Neutrophil (primary cell): Measurements from ENCODE around the gene STRAP.

Source experiments
- H3K27ac ChIP-seq: fragments of 200-600 bp; sonication (generic); 2 replicates; pipeline ENCODE4 v1.5.1; 2016; ENCODE audit warnings: mild to moderate bottlenecking, moderate library complexity
- H3K27me3 ChIP-seq: fragments of 200-600 bp; sonication (generic); 2 replicates; pipeline ENCODE4 v1.6.0; 2016; ENCODE audit warnings: mild to moderate bottlenecking
- H3K36me3 ChIP-seq: fragments of 200-600 bp; sonication (generic); 2 replicates; pipeline ENCODE4 v1.5.1; 2017
- H3K4me1 ChIP-seq, 2 experiments: fragments of 200-600 bp in 1 of 2; sonication (generic) in 1 of 2; 1 replicate in 1 of 2; 2 replicates in 1 of 2; pipeline versions ENCODE4 v1.5.1 to v1.6.1; 2013 to 2016; ENCODE audit warnings: low read depth in 1 of 2, low read length in 1 of 2, mild to moderate bottlenecking in 1 of 2, moderate library complexity in 1 of 2; ENCODE audit not compliant: control insufficient read depth in 1 of 2, insufficient read depth in 1 of 2
- H3K4me3 ChIP-seq, 2 experiments: fragments of 200-600 bp in 1 of 2; sonication (generic) in 1 of 2; 1 replicate in 1 of 2; 2 replicates in 1 of 2; pipeline ENCODE4 v1.5.1; 2013 to 2016; ENCODE audit warnings: low read depth in 1 of 2, low read length in 1 of 2, mild to moderate bottlenecking in 1 of 2, moderate library complexity in 1 of 2
- H3K9me3 ChIP-seq: fragments of 200-600 bp; sonication (generic); 2 replicates; pipeline ENCODE4 v1.5.1; 2016
- TF ChIP-seq, protein P1 (sequence below): fragments of 200-600 bp; sonication (generic); IDR thresholded peaks from 2 replicates; pipeline ENCODE4 v1.5.1; 2016; ENCODE audit warnings: antibody characterized with exemption

Gene STRAP

GRCh38 chr12:15886372-15887042, 4.3 kb downstream of the STRAP start:
- Histone ChIP-seq H3K4me3 (no peak overlapping the region), H3K27ac (no peak overlapping the region), H3K9me3 (no peaks in the 10 kb centered on the region), H3K36me3 (peaks cover 17% of the 10 kb centered on the region), H3K27me3 (no peaks in the 10 kb centered on the region), H3K4me1 (peaks cover 17% of the 10 kb centered on the region in 2 experiments)
- TF ChIP-seq, protein P1, sequence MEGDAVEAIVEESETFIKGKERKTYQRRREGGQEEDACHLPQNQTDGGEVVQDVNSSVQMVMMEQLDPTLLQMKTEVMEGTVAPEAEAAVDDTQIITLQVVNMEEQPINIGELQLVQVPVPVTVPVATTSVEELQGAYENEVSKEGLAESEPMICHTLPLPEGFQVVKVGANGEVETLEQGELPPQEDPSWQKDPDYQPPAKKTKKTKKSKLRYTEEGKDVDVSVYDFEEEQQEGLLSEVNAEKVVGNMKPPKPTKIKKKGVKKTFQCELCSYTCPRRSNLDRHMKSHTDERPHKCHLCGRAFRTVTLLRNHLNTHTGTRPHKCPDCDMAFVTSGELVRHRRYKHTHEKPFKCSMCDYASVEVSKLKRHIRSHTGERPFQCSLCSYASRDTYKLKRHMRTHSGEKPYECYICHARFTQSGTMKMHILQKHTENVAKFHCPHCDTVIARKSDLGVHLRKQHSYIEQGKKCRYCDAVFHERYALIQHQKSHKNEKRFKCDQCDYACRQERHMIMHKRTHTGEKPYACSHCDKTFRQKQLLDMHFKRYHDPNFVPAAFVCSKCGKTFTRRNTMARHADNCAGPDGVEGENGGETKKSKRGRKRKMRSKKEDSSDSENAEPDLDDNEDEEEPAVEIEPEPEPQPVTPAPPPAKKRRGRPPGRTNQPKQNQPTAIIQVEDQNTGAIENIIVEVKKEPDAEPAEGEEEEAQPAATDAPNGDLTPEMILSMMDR = no peak

DNA sequence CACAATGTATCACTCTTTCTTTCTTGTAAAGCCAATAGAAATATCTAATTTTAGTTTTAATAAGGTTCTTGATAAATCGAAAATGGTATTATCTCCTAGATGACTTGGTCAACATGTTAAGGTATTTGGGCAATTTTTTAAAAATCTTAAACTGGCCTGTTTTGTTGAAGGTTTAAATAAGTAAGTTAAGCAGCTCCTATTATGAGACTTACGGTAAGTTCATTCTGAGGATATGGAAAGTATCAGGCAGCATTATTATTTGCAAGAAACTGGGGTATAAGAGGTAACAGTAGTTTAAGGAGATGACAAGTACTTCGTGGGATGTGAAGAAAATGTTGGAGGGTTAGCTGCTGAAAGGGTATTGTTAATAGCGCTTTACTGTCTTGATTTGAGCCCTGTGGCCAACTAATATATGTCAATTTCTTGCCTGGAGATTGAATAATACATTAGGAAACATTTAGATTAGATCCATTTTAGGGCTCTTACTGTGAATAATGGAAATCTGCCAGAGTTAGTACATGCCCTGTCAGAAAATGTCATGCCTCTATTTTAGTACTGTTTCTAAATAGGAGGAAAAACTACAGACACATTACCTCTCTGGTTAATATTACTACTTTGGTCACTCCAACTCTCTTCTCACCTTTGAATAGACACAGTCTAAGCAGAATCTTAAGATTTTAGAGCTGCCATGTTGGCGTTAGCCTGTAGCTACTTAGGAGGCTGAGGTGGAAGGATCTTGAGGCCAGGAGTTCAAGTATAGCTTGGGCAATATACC, 5.0 kb downstream of the STRAP start:
- Histone ChIP-seq H3K36me3 (peaks cover 21% of the 10 kb centered on the region), H3K4me1 (peaks cover 13 to 14% of the 10 kb centered on the region in 2 experiments), H3K9me3 (no peaks in the 10 kb centered on the region), H3K27ac (no peak overlapping the region), H3K4me3 (no peak overlapping the region), H3K27me3 (no peaks in the 10 kb centered on the region)
- TF ChIP-seq, protein P1 = no peak

DNA sequence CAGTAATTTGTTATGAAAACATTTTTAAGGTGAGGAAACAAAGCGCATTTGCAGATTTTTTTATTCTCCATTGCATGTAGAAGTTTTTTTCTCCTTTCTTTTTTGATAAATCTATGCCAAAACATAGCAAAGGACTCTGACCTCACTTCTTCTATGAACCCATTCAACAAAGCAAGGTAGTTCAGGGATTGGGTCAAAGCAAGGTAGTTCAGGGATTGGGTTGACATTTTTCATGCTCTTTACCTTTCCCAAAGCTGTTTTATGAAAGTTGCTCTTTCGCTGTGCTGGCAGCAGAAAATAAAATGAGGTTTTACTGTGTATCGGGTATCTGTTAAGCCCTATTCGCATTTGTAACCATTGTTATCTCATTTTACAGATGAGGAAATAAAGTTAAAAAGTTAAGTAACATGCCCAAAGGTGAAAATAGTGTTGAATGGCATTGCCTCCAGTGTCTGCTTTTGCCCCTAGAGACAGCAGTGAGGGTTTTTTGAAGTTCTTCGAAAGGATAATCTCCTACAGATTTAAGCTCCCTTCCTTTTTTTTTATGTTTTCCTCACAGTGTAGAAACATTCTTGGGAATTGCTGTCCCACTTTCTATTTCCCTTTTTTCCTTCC, 10.6 kb downstream of the STRAP start:
- H3K9me3 ChIP-seq = no peaks in the 10 kb centered on the region
- TF ChIP-seq, protein P1 = no peak
- H3K36me3 ChIP-seq = peaks cover 52% of the 10 kb centered on the region
- no peaks in the 10 kb centered on the region for H3K4me1 ChIP-seq
- no peak overlapping the region for H3K27ac ChIP-seq
- H3K27me3 ChIP-seq = no peaks in the 10 kb centered on the region
- no peak overlapping the region for H3K4me3 ChIP-seq

DNA sequence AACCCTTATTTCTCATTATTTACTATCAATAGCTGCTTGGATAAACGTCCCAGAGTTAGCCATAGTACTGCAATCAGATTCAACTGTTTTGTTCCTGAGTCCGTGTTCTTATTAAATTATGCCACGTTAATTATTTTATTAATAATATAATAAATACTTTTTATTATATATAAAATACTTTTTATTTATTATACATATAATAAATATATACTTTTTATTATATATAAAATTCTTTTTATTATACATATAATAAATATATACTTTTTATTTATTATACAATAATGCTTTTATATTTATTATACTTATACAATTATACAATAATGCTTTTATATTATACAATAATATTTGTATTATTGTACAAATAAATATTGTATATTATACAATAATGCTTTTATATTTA, 11.1 kb downstream of the STRAP start:
- TF ChIP-seq, protein P1 = no peak
- Histone ChIP-seq H3K36me3 (peaks cover 57% of the 10 kb centered on the region), H3K4me1 (no peaks in the 10 kb centered on the region), H3K4me3 (no peak overlapping the region), H3K27me3 (no peaks in the 10 kb centered on the region), H3K9me3 (no peaks in the 10 kb centered on the region), H3K27ac (no peak overlapping the region)

DNA sequence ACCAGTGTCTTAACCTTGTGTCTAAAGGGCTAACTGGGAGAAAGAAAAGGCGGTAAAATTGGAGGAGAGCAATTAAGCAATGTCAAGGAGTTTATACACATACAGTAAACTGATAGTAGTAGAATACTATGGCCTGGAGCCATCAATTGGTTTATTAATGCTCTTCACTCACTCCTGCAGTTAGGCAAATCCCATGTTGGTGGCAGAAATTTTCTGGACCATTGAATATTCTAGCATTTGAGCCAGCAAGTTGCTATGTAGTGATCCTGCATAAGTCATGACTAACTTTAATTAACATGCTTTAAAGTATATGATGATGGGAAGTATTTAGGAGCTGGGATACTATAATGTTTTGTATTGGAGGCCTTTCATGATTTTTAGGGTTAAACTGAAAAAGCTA, 14.7 kb downstream of the STRAP start:
- Histone ChIP-seq H3K27me3 (no peaks in the 10 kb centered on the region), H3K4me3 (no peak overlapping the region), H3K27ac (no peak overlapping the region), H3K36me3 (peaks cover 63% of the 10 kb centered on the region), H3K9me3 (no peaks in the 10 kb centered on the region), H3K4me1 (no peaks in the 10 kb centered on the region)
- TF ChIP-seq, protein P1 = no peak
